HEK293 (cell line): ENCODE data around the gene LYL1.

ENCODE experiments used
- KLF10 ChIP-seq: fragments of 450-650 bp; IDR thresholded peaks from 2 replicates; pipeline ENCODE4 v1.5.1; 2018; ENCODE audit warnings: missing biosample characterization, mild to moderate bottlenecking, missing genetic modification characterization
- PRDM4 ChIP-seq: fragments of 450-650 bp; formaldehyde crosslinking; IDR thresholded peaks from 2 replicates; pipeline ENCODE4 v1.5.1; 2017; ENCODE audit warnings: missing biosample characterization, missing genetic modification characterization
- PRDM6 ChIP-seq: fragments of 450-650 bp; formaldehyde crosslinking; IDR thresholded peaks from 2 replicates; pipeline ENCODE4 v1.5.1; 2017; ENCODE audit warnings: missing biosample characterization, missing genetic modification characterization
- REST ChIP-seq: fragments of 450-650 bp; formaldehyde crosslinking; IDR thresholded peaks from 2 replicates; pipeline ENCODE4 v1.5.1; 2016; ENCODE audit warnings: missing biosample characterization, missing genetic modification characterization
- ZBTB10 ChIP-seq: fragments of 450-650 bp; formaldehyde crosslinking; IDR thresholded peaks from 2 replicates; pipeline ENCODE4 v1.5.1; 2016; ENCODE audit warnings: missing biosample characterization, missing genetic modification characterization
- ZBTB7A ChIP-seq: fragments of 450-650 bp; formaldehyde crosslinking; IDR thresholded peaks from 2 replicates; pipeline ENCODE4 v1.5.1; 2016; ENCODE audit warnings: low read depth, missing biosample characterization, missing genetic modification characterization
- ZEB2 ChIP-seq: fragments of 450-650 bp; formaldehyde crosslinking; IDR thresholded peaks from 2 replicates; pipeline ENCODE4 v1.5.1; 2016; ENCODE audit warnings: missing biosample characterization, missing genetic modification characterization
- ZIC2 ChIP-seq: fragments of 450-650 bp; formaldehyde crosslinking; IDR thresholded peaks from 2 replicates; pipeline ENCODE4 v1.5.1; 2016; ENCODE audit warnings: missing biosample characterization, missing genetic modification characterization
- ZNF146 ChIP-seq: fragments of 450-650 bp; formaldehyde crosslinking; IDR thresholded peaks from 2 replicates; pipeline ENCODE4 v1.5.1; 2016; ENCODE audit warnings: missing biosample characterization, missing genetic modification characterization
- ZNF398 ChIP-seq: fragments of 450-650 bp; formaldehyde crosslinking; IDR thresholded peaks from 2 replicates; pipeline ENCODE4 v1.5.1; 2017; ENCODE audit warnings: missing biosample characterization, missing genetic modification characterization
- ZNF510 ChIP-seq: fragments of 450-650 bp; formaldehyde crosslinking; IDR thresholded peaks from 2 replicates; pipeline ENCODE4 v1.5.1; 2018; ENCODE audit warnings: mild to moderate bottlenecking, missing genetic modification characterization, missing biosample characterization; ENCODE audit not compliant: insufficient replicate concordance
- ZNF518A ChIP-seq: fragments of 450-650 bp; formaldehyde crosslinking; conservative IDR thresholded peaks from 2 replicates; pipeline ENCODE4 v1.5.1; 2016; ENCODE audit warnings: low read depth, missing biosample characterization, missing genetic modification characterization
- ZNF629 ChIP-seq: fragments of 450-650 bp; formaldehyde crosslinking; IDR thresholded peaks from 2 replicates; pipeline ENCODE4 v1.5.1; 2017; ENCODE audit warnings: missing biosample characterization, missing genetic modification characterization
- ZNF654 ChIP-seq: fragments of 450-650 bp; formaldehyde crosslinking; IDR thresholded peaks from 2 replicates; pipeline ENCODE4 v1.5.1; 2016; ENCODE audit warnings: low read depth, missing biosample characterization, missing genetic modification characterization
- ZNF660 ChIP-seq: fragments of 450-650 bp; IDR thresholded peaks from 2 replicates; pipeline ENCODE4 v1.5.1; 2018; ENCODE audit warnings: missing biosample characterization, mild to moderate bottlenecking, missing genetic modification characterization
- ZNF76 ChIP-seq: fragments of 450-650 bp; formaldehyde crosslinking; IDR thresholded peaks from 2 replicates; pipeline ENCODE4; 2016; ENCODE audit warnings: low read depth, missing biosample characterization, missing genetic modification characterization, borderline replicate concordance
- ZNF843 ChIP-seq: fragments of 450-650 bp; formaldehyde crosslinking; IDR thresholded peaks from 2 replicates; pipeline ENCODE4 v1.5.1; 2016; ENCODE audit warnings: missing biosample characterization, missing genetic modification characterization
- ZSCAN5A ChIP-seq: fragments of 450-650 bp; formaldehyde crosslinking; IDR thresholded peaks from 2 replicates; pipeline ENCODE4 v1.5.1; 2016; ENCODE audit warnings: missing biosample characterization, missing genetic modification characterization

LYL1 gene

GRCh38 chr19:13150187-13150930, 47.7 kb upstream of the LYL1 start, which contains the start of the genes IER2 and STX10 (continued):
- TF ChIP-seq ZNF518A (peak; percentile 85), ZSCAN5A (tag by site-specific recombination) (no peak), ZNF654 (tag by site-specific recombination) (peak; percentile 3; the same call in 1 of the 2 replicates), PRDM6 (no peak), ZEB2 (peak; percentile 95), ZNF629 (tag by site-specific recombination) (peak; percentile 86; the same call in 1 of the 2 replicates), ZBTB7A (tag by site-specific recombination) (peak; percentile 95), ZNF76 (tag by site-specific recombination) (peak; percentile 84), ZNF510 (no peak), REST (tag by site-specific recombination) (no peak), ZNF146 (no peak), ZIC2 (tag by site-specific recombination) (peak; percentile 67), ZNF843 (0 out of 2 replicates have a peak, but pooled peaks have one; percentile 38), KLF10 (peak; percentile 80; the same call in 1 of the 2 replicates), ZNF398 (tag by site-specific recombination) (peak; percentile 99), PRDM4 (no peak; the same call in none of the 2 replicates), ZNF660 (tag by site-specific recombination) (peak; percentile 71), ZBTB10 (tag by site-specific recombination) (peak; percentile 72; the same call in 1 of the 2 replicates)
